ENCODE data around the gene APBB1. TPM values are rescaled to one million over a fixed set of nuclear protein-coding genes. Genes with fewer than 3 reads are reported as not detected.

The APBB1 gene
- total RNA-seq, 1 donor from 2014 or later = 26.9 TPM

GRCh38 chr11:6440906-6441358, 22.0 kb upstream of the APBB1 start, which contains the start of gene HPX:
HPX (minus strand) TSS chr11:6440987; CDS start chr11:6440963, 24 bp downstream.
- Histone ChIP-seq H3K36me3 (ENCODE audit: control insufficient read depth, insufficient read depth, low read length) (no peaks in the 10 kb centered on the region), H3K4me3 (ENCODE audit: low read depth, low read length) (no peak within 1 kb of the TSS), H3K27me3 (ENCODE audit: control insufficient read depth, insufficient read depth, low read length) (no peaks in the 10 kb centered on the region)
- no peak for TF ChIP-seq CTCF (IDR thresholded peaks at IDR 0.05; ENCODE audit: insufficient read depth, low read length, poor library complexity, severe bottlenecking)
- no peak for DNase-seq (ENCODE audit: low read depth)

- Histone ChIP-seq H3K4me3 (ENCODE audit: low read depth, low read length) (no peak overlapping the region), H3K27me3 (ENCODE audit: control insufficient read depth, insufficient read depth, low read length) (no peaks in the 10 kb centered on the region), H3K36me3 (ENCODE audit: control insufficient read depth, insufficient read depth, low read length) (no peaks in the 10 kb centered on the region)
- DNase-seq (ENCODE audit: low read depth) = no peak
- peak; percentile 72 for TF ChIP-seq CTCF (IDR thresholded peaks at IDR 0.05; ENCODE audit: insufficient read depth, low read length, poor library complexity, severe bottlenecking)
Observed at GRCh38 chr11:6438979-6439571, 20.2 kb upstream of the APBB1 start.

GRCh38 chr11:6437993-6438392, 19.1 kb upstream of the APBB1 start:
- Histone ChIP-seq H3K36me3 (ENCODE audit: control insufficient read depth, insufficient read depth, low read length) (no peaks in the 10 kb centered on the region), H3K27me3 (ENCODE audit: control insufficient read depth, insufficient read depth, low read length) (no peaks in the 10 kb centered on the region), H3K4me3 (ENCODE audit: low read depth, low read length) (no peak overlapping the region)
- no peak for DNase-seq (ENCODE audit: low read depth)
- TF ChIP-seq CTCF (IDR thresholded peaks at IDR 0.05; ENCODE audit: insufficient read depth, low read length, poor library complexity, severe bottlenecking) = no peak

GRCh38 chr11:6437423-6437822, 18.5 kb upstream of the APBB1 start:
- DNase-seq (ENCODE audit: low read depth) = no peak

GRCh38 chr11:6433998-6434660, 15.2 kb upstream of the APBB1 start:
- Histone ChIP-seq H3K27me3 (ENCODE audit: control insufficient read depth, insufficient read depth, low read length) (no peaks in the 10 kb centered on the region), H3K36me3 (ENCODE audit: control insufficient read depth, insufficient read depth, low read length) (no peaks in the 10 kb centered on the region), H3K4me3 (ENCODE audit: low read depth, low read length) (no peak overlapping the region)
- no peak for TF ChIP-seq CTCF (IDR thresholded peaks at IDR 0.05; ENCODE audit: insufficient read depth, low read length, poor library complexity, severe bottlenecking)
- DNase-seq (ENCODE audit: low read depth) = no peak

More at GRCh38 chr11:6437423-6437822, 18.5 kb upstream of the APBB1 start:
- TF ChIP-seq CTCF (IDR thresholded peaks at IDR 0.05; ENCODE audit: insufficient read depth, low read length, poor library complexity, severe bottlenecking) = no peak
- H3K27me3 ChIP-seq (ENCODE audit: control insufficient read depth, insufficient read depth, low read length) = no peaks in the 10 kb centered on the region
- H3K4me3 ChIP-seq (ENCODE audit: low read depth, low read length) = no peak overlapping the region
- H3K36me3 ChIP-seq (ENCODE audit: control insufficient read depth, insufficient read depth, low read length) = no peaks in the 10 kb centered on the region
